GM15510 (cell line): ENCODE measurements around the gene IBTK.

Experiments used
- POLR2A ChIP-seq: IDR thresholded peaks from 3 replicates; pipeline ENCODE4 v1.6.1; 2011; ENCODE audit warnings: borderline replicate concordance; ENCODE audit not compliant: insufficient read length; ENCODE audit errors: extremely low read depth

The IBTK gene

DNA sequence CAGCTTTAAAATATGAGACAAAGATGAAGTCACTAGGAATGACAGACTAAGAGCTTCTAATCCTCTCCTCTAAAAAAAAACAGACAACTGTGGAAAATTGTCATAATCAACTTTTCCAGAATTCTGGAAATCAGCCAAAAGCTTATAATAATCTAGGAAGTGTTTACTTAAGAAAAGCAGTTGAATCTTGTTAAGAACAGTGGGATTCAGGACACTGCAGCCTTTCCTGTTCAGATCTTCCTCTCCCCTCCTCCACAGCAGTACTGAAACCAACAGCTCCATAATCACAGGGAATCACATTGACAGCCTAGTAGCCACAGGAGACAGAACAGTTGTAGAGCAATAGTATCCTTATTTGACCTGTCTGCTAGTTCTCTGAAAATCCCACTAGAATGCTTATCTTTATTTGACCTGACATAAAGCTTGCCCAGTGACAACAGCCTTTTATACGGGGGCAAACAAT is 41.6 kb downstream of the IBTK start:
- TF ChIP-seq POLR2A, result no peak

DNA sequence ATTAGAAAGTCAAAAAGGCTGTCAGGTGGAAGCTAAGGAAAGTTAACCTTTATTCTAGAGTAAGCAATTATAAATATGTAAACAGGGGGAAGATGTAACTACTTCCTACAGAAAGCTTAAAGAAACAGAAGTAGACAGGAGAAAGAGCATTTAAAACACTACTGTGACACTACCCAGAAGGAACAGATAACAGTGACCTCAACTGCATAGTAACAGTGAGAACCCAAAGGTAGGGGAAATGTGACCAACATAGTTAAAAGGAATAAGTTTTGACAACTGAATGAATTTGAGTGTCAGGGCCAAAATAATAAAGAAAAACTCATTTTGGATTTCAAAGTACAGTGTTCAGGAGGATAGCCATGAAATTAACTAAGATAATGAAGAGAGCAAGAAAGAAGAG is 43.5 kb downstream of the IBTK start:
- TF ChIP-seq POLR2A, result no peak

DNA sequence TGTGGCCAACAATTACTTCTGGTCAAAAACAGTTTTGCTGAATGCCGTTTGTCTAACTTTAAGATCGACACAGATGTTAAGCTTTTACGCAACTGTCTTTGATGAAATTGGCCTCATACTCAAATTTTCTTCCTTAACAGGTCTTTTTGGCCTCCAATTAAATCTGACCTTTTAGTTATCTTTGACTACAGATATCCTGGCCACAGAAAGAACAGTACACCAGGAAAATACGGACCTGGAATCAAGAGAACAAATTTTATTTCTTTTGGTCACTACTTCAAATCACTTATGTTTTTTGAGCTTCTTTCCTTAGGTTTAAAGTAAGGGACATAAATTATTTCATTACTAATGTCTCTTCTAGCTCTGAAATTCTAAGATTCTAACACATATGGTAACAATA is 49.8 kb downstream of the IBTK start:
- no peak for TF ChIP-seq POLR2A

DNA sequence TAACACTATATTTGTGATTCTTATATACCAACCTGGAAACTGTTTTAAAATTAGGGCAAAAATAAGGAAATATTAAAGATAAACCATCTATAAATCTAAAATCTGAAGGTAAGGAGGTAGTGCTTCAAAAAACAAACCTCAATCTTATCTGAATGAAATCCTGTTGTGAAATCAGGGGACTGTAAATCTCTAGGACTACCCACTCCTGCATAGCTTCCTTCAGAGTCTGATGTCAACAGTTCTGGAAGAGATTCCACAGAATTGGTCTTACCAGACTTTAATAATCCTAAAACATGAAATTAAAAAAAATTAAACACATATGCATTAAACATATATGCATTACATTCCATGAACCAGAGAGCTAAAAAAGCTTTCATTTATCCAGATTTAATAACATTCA is 51.4 kb downstream of the IBTK start:
- TF ChIP-seq POLR2A, result no peak

DNA sequence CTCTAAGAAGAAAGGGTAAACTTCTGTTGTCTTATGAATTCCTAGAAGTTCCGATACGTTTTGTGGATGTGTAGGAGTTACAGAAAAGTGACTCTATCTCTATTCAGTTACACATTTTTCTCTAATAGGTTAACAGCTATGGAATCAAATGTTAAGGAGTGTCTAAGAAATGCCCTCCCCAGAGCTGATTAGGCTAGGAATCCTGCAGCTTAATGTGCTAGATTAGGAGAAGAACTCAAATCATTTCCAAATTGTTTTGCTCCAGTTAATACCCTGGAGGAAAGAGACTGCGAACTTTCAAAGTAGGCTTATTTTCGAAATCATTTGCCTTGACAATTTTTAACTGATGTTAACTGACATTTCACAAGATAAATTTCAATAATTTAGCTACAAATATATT is 51.9 kb downstream of the IBTK start:
- TF ChIP-seq POLR2A, result no peak

DNA sequence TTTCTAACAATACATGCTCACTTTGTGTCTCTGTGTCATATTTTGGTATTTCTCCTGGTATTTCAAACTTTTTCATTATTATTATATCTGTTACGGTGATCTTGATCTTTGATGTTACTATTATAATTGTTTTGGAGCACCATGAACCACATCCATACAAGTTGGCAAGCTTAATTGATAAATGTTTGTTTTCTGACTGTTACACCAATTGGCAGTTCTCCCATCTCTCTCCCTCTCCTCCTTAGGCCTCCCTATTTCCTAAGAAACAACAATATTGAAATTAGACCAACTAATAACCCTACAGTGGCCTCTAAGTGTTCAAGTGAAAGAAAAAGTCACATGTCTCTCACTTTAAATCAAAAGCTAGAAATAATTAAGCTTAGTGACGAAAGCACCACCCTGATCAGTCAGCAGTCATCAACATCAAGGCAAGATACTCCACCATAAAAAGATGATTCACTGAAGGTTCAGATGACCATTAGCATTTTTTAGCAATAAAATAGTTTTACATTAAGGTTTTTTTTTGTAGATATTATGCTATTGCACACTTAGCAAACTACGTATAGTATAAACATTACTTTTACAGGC is 61.5 kb downstream of the IBTK start:
- no peak for TF ChIP-seq POLR2A

DNA sequence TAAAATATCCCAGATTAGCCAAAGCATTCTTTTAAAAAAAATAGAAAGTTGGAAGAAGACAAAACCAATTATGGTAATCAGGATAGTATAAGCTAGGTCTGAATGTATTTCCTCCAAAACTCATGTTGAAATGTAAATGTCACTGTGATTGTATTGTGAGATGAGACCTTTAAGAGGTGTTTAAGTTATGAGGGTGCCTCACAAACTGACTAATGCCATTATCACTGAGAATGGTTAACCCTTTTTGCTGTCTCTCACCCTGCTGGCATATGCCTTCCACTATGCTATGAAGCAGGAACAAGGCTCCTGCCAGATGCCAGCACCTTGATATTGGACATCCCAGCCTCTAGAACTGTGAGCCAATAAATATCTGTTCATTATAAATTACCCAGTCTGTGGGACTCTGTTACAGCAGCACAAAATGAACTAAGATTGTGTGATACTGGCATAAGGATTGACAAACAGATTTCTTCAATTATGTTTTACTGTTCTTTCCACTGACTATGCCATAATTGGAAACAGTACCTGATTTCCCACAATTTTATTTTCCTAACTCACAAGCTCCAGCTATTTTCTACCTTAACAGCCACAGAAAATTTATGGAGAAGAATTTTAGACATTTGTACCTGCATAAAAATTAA is 63.8 kb downstream of the IBTK start:
- no peak for TF ChIP-seq POLR2A

DNA sequence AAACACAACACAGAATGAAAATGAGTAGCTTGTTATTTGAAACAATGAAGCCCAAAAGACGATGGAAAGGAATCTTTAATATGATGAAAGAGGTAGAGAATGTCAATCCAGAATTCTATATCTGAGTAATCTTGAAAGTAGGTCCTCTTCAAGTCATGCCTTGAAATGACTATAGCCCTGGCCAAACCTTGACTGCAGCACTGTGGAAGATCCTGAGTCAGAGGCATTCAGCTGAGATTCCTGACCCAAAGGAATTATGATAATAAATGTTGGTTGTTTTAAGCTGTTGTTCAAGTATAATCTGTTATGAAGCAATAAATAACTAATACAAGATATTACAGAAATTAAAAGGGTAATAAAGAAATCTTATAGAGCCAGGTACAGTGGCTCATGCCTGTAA is 64.8 kb downstream of the IBTK start:
- no peak for TF ChIP-seq POLR2A

DNA sequence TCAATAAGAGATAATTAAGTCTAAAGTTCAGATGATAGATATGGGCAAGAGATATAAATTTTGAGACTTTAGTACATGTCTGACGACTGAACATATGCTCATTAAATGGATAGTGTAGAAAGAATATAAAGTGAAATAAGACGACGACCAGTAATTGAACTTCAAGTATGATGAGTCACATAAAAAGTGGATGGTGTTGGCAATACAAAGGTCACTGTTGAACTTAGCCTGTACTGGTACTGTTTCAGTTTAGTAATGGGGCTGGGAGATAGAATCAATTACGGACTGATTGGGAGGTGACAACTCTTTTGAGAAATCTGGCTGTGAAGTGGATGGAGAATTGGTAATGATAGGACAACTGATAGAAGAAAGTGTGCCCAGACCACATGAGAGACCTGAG is 68.1 kb downstream of the IBTK start:
- no peak for TF ChIP-seq POLR2A

DNA sequence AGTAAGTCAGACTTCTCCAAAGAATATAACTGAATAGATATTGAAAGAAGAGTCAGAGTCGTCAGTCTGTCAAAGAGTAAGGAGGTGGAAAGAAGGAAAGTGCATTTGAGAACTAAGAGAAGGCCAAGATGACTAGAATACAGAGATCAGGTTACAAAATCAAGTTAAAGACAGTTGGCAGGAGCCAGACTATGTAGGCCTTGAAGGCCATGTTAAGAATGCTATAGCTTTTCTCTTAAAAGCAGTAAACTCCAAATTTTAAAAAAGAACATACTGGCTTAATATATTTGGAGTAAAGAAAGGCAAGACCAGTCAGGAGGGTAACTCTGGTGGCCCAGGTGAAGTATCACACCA is 68.8 kb downstream of the IBTK start:
- no peak for TF ChIP-seq POLR2A

DNA sequence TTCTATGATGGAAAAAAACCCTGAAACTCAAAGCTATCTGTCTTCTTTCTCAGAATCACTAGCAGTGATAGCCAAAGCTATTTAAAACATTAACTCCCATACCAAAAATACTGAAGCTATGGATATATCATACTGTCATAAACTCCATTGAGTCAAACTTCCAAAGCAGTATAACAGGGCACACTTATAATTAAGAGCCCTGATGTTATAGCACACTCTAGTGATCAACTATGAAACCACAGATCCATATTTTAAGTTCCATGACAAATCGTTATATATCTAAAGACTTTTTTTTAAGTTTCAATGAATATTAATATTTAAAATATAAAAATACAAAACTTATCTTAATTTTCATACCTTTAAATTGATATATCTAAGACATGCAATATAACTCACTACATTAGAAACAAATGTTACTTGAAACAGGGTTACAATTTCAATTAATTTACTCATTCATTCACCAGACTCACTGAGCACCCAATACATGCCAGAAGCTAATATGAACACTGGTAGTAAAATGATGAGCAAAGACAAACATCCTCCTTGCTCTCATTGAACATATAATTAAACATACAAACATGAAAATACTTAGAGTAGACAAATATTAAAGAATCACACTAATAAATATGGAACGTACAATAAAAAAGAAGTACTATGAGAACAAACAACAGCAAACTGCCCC is 69.3 kb downstream of the IBTK start:
- TF ChIP-seq POLR2A, result no peak

DNA sequence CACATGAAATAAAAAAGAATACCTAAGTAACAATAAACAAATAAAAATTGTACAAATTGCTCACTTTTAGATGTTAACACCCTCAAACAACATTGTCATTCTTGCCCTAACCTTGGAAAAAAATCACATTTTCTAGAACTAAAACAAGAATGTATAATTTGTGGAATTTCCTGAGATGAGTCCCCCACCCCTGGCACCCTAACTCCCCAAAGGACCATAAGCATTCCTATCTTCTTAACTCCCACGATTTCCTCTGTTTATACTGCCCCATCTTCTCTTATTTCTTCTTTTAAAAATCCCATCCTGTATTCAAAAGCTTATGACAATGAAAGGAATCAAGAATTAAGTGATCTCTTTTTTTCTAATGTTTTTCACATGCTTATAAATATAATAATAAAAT is 70.9 kb downstream of the IBTK start:
- TF ChIP-seq POLR2A, result no peak

DNA sequence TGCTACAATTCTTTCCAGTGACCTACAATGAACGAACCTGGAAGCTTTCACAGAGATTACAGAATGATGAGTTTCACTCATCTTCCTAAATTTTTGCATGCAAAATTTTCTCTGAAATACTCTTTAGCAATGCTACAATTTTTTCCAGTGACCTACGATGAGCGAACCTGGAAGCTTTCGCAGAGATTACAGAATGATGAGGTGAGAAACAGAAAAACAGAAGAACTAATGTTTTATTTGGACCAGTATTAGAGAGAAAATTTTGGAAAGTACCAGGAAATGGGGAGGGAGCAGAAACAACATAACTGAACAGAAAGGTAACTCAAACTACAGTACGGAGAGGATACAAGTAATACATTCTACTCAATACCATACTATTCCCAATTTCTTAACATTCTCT is 75.0 kb downstream of the IBTK start:
- no peak for TF ChIP-seq POLR2A

DNA sequence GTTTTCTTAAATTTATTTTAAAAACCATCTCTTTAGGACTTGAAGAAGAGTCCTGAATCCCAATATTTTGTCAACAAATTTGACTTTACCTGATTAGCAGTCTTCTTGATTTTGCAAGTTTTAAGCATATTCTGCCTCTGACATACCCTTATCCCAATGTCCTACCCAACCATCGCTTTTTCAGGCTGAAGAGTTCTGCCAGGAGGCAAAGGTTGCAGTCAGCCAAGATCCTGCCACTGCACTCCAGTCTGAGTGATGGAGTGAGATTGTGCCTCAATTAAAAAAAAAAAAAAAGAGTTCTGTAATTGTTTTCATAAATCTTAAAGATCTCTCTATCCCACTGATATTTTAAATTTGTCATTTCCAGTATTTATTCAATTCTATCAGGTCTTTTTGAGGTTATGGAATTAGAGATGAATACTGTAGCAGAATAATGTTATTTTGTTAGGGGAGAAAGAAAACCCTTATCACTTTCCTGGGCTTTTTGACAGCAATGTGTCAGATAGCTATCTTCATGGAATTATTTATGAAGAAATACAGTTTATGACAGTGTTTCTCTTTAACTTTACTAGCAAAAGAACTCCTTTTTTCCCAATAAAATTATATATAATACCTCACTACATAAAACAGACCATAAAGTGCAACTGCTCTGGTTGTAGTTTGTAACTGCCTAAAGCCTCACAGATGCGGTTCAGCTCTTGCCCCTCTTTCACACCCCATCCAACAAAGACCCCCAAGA is 78.2 kb downstream of the IBTK start:
- no peak for TF ChIP-seq POLR2A

DNA sequence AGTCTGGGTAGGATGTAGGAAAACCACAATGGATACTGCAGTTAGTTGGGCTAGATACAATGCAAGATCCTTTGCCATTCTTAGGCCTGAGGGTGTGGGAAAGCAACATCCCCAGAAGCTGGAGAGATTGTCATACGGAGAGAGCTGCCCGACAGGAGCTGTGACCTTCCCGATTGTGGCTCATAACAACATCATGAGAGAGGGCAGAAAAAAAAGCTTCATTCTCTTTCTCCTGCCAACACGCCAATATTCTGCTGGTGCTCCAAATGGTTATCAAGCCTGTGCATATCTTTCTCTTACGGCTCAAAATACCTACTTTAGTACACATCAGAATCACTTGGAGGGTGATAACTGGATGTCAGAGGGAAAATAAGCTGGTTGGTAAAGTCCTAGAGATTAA is 81.1 kb downstream of the IBTK start:
- no peak for TF ChIP-seq POLR2A
